Epithelial cell of umbilical artery (primary cell): ENCODE results near the gene USP48. TPM values are rescaled to one million over a fixed set of nuclear protein-coding genes. Genes with fewer than 3 reads are reported as not detected.

ENCODE experiments used
- total RNA-seq: library from RNA; depleted of rRNA; stranded (reverse); fragments of >200 nt; gene quantifications from 2 replicates; pipeline ENCODE4 v1.2.3, GENCODE V29; 2014

Gene USP48, protein sequence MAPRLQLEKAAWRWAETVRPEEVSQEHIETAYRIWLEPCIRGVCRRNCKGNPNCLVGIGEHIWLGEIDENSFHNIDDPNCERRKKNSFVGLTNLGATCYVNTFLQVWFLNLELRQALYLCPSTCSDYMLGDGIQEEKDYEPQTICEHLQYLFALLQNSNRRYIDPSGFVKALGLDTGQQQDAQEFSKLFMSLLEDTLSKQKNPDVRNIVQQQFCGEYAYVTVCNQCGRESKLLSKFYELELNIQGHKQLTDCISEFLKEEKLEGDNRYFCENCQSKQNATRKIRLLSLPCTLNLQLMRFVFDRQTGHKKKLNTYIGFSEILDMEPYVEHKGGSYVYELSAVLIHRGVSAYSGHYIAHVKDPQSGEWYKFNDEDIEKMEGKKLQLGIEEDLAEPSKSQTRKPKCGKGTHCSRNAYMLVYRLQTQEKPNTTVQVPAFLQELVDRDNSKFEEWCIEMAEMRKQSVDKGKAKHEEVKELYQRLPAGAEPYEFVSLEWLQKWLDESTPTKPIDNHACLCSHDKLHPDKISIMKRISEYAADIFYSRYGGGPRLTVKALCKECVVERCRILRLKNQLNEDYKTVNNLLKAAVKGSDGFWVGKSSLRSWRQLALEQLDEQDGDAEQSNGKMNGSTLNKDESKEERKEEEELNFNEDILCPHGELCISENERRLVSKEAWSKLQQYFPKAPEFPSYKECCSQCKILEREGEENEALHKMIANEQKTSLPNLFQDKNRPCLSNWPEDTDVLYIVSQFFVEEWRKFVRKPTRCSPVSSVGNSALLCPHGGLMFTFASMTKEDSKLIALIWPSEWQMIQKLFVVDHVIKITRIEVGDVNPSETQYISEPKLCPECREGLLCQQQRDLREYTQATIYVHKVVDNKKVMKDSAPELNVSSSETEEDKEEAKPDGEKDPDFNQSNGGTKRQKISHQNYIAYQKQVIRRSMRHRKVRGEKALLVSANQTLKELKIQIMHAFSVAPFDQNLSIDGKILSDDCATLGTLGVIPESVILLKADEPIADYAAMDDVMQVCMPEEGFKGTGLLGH
- 91.6 and 97.6 TPM in 2 replicates for total RNA-seq

DNA sequence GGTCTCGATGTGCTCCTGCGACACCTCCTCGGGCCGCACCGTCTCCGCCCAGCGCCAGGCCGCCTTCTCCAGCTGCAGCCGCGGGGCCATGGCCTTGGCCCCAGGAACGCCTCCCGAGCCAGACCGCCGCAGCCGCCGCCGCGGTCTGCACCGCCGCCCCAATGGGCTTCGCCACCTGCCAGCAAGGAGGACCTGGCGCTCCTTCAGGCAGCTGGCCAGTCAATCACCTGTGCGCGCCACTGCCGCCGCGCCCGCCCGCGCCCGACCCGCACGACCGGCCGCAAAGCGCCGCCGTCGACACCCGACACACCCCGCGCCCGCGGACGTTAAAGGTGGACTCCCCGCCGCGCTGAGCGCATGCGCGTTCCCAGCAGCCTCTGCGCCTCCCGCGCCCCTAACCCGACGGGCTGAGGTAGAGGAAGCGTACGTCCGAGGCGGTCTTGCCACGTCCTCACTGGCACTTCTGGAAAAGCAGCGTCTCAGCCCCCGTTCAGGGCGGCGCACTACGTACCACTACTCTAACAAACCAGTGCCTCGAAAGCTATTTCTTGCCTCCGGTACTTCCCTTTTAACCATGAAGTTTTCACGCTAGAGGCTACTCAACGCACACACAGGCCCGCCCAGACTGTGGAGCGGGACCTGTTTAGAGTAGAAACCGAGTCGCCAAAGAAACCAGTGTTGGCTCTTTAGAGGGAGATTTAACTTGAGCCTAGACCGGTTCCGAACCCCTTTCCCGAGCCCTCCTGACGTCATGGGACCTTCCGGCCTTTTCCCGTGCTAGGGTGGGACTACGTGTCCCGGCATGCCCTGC, at the start of gene USP48:
Gene USP48, minus strand, starts transcription at position 282 of the 811 bp plus-strand sequence. Its CDS starts 192 bp downstream, at position 90.

DNA sequence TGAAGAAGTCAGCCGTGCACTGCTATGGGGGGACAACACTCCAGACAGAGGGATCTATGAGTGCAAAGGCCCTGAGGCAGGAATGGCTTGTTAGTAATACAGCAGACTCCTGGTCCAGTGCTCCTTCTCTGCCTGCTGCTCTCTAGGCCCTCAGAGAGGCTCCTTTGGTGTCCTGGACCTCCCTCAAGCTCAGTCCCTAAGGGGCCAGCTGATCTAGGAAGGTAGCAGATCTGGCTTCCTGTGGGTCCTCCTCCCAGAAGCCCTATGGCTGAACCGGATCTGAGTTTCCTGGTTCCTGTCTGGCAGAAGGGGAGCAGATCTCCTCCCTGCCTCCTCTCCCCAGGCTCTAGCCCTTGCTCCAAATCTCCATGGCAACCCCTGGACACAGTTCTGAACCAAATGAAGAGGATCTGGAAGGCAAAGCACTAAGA, 28.9 kb upstream of the USP48 start, which contains the start of gene LDLRAD2:
Gene LDLRAD2, plus strand, starts transcription at position 391 of the 431 bp plus-strand sequence. CDS start 187 bp downstream, outside the sequence.

DNA sequence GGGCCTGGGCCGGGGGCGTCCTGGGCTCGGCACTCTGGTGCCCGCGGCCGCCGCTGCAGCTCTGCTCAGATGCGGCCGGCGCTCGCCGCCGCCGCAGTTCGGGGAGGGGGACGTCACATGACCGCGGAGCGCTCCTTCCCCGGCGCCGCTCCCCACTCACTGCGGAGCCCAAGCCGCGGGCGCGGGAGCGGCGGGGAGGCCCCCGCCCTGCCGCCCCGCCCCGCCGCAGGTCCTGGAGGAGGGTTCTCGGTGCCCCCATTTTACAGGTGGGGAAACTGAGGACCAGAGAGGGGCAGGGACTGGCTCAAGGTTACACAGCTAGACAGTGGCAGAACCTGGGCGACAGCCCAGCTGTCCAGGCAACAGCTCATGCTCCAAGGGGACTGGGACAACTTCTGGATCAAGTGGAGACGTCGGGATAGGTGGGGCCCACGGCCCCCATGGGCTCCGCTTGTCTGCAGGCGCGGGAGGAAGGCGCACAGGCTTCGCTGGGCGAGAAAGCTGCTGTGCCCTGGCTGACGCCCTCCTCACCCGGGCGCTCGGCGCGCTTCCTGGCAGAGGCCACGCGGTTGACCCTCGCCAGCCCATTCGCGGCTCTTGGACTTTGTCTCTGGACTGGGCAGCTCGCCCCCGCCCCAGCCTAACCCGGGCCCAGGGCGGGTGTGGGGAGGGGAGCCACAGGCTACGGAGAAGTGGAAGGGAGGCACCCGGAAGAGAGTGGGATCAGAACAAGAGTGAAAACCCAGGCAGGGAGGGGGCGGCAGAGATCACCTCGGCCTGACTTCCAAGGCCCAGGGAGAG, 113.5 kb downstream of the USP48 start, which contains the start of gene RAP1GAP:
Gene RAP1GAP, minus strand, starts transcription at position 100 of the 801 bp plus-strand sequence. CDS start 49,325 bp downstream, outside the sequence.

Other genes with a start within 250 kb of the USP48 start
- under 0.01 TPM in 1 of 2 replicates, not detected in the other for gene RAP1GAP, start 113.8 kb downstream of the USP48 start, total RNA-seq
- not detected in 2 replicates for gene LDLRAD2, start 29.1 kb upstream of the USP48 start, total RNA-seq
- 507 and 1,288 TPM in 2 replicates for gene HSPG2, start 154.2 kb upstream of the USP48 start, total RNA-seq
- 1.3 TPM in 1 of 2 replicates, not detected in the other for gene CELA3B, start 193.9 kb upstream of the USP48 start, total RNA-seq
- not detected in 2 replicates for gene CELA3A, start 218.5 kb upstream of the USP48 start, total RNA-seq